PFSK-1 (cell line): Measurements from ENCODE around the gene VSIG10L.

Experiments used
- FOXP2 ChIP-seq: optimal IDR thresholded peaks from 2 replicates; pipeline ENCODE3; 2011; ENCODE audit warnings: borderline replicate concordance, control low read depth, inconsistent platforms; ENCODE audit not compliant: insufficient read depth; ENCODE audit errors: extremely low read length, extremely low read depth
- POLR2AphosphoS5 ChIP-seq: IDR thresholded peaks from 2 replicates; pipeline ENCODE4 v1.6.1; 2012; ENCODE audit warnings: low read depth, mild to moderate bottlenecking, control low read depth, low read length, moderate library complexity
- REST ChIP-seq, 2 experiments: IDR thresholded peaks; 2 replicates each; pipeline versions ENCODE4 v1.6.1 to v1.8.0; 2011 to 2012; ENCODE audit warnings: low read depth in 2 of 2, low read length in 2 of 2, control low read depth in 1 of 2, inconsistent platforms in 1 of 2, mild to moderate bottlenecking in 1 of 2, moderate library complexity in 1 of 2; ENCODE audit not compliant: insufficient read depth in 1 of 2
- SIN3A ChIP-seq: IDR thresholded peaks from 2 replicates; pipeline ENCODE4 v1.6.1; 2012; ENCODE audit warnings: mild to moderate bottlenecking, low read length, moderate library complexity, borderline replicate concordance; ENCODE audit not compliant: insufficient read depth
- TAF1 ChIP-seq: IDR thresholded peaks from 2 replicates; pipeline ENCODE4 v1.6.1; 2012; ENCODE audit warnings: low read length, control low read depth, borderline replicate concordance; ENCODE audit not compliant: insufficient read depth

- TF ChIP-seq TAF1, result no peak
- no peak for TF ChIP-seq REST (IDR thresholded peaks at IDR 0.05; ENCODE audit: insufficient read depth in 1 of 2, low read depth in 2 of 2, low read length in 2 of 2)
- TF ChIP-seq POLR2AphosphoS5, result no peak
- TF ChIP-seq SIN3A, result no peak
- TF ChIP-seq FOXP2, result no peak
Measured at GRCh38 chr19:51357952-51358351, 16.0 kb upstream of the VSIG10L start.
